ENCODE measurements around the gene CD74.

Gene CD74

DNA sequence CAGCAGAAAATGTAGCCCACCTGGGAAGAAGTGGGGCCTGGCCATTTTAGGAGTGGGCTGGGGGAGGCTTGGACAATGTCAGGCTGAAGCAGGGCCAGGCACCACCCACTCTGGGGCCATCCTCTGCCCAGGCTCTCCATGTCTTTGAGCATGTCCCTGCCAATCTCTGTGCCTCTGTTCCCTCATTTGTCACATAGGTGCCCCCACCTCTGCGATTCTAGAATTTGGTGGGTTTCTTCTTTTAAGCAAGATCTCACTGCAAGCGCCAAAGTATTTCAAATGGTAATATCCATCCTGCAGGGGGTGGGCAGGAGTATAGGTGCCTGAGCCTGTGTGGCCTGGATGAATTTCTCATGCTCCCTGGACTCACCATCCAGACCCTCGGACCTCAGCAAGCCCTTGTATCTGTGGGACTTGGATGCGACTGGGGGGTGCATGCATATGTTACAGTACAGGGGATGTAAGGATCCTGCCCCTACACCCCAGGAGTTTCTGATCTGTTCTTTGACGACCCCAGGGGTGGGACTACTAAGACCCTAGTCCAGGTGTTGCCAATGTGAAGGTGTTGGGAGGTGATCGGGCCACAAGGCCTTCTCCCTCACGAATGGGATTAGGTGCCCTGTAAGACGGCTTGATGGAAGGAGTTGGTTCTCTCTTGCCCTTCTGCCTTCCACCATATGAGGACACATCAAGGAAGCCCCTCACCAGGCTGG, 4.3 kb downstream of the CD74 start:
- TF ChIP-seq, protein P1, sequence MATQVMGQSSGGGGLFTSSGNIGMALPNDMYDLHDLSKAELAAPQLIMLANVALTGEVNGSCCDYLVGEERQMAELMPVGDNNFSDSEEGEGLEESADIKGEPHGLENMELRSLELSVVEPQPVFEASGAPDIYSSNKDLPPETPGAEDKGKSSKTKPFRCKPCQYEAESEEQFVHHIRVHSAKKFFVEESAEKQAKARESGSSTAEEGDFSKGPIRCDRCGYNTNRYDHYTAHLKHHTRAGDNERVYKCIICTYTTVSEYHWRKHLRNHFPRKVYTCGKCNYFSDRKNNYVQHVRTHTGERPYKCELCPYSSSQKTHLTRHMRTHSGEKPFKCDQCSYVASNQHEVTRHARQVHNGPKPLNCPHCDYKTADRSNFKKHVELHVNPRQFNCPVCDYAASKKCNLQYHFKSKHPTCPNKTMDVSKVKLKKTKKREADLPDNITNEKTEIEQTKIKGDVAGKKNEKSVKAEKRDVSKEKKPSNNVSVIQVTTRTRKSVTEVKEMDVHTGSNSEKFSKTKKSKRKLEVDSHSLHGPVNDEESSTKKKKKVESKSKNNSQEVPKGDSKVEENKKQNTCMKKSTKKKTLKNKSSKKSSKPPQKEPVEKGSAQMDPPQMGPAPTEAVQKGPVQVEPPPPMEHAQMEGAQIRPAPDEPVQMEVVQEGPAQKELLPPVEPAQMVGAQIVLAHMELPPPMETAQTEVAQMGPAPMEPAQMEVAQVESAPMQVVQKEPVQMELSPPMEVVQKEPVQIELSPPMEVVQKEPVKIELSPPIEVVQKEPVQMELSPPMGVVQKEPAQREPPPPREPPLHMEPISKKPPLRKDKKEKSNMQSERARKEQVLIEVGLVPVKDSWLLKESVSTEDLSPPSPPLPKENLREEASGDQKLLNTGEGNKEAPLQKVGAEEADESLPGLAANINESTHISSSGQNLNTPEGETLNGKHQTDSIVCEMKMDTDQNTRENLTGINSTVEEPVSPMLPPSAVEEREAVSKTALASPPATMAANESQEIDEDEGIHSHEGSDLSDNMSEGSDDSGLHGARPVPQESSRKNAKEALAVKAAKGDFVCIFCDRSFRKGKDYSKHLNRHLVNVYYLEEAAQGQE (IDR thresholded peaks at IDR 0.05; ENCODE audit: insufficient read depth in 1 of 2, low read depth in 2 of 2, low read length in 2 of 2), result no peak
- TF ChIP-seq SIN3A (IDR thresholded peaks at IDR 0.05; ENCODE audit: borderline replicate concordance, insufficient read depth, low read length) (no peak), TAF1 (IDR thresholded peaks at IDR 0.05; ENCODE audit: borderline replicate concordance, insufficient read depth, low read length) (no peak), FOXP2 (optimal IDR thresholded peaks at IDR 0.05; ENCODE audit: borderline replicate concordance, extremely low read depth, extremely low read length, insufficient read depth) (no peak), POLR2AphosphoS5 (IDR thresholded peaks at IDR 0.05; ENCODE audit: low read depth, low read length) (no peak)

DNA sequence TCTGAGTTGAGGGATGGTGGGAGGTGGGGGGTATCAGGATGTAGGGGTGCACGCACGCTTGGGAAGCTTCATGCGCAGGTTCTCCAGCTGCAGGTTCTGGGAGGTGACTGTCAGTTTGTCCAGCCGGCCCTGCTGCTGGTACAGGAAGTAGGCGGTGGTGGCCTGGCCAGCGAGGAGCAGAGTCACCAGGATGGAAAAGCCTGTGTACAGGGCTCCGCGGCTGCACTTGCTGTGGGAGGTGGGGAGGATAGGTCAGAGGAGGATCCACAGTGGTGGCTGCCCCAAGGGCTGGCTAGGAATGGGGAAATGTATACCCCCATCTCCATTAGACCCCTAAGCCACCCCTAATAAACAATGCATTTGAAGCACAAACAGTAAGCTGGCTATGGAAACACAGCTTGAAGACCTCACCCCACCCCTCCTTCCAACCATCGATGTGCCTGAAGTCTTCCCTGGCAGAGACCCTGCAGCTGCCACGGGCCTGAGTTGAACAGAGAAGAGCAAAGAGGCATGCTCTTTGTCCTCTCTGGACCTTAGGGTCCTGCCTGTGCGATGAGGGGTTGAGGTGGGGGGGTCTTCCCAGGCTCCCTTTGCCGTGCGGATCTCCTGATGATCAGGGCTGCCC, 5.5 kb downstream of the CD74 start:
- no peak for TF ChIP-seq FOXP2 (optimal IDR thresholded peaks at IDR 0.05; ENCODE audit: borderline replicate concordance, extremely low read depth, extremely low read length, insufficient read depth)
- no peak for TF ChIP-seq POLR2AphosphoS5 (IDR thresholded peaks at IDR 0.05; ENCODE audit: low read depth, low read length)

DNA sequence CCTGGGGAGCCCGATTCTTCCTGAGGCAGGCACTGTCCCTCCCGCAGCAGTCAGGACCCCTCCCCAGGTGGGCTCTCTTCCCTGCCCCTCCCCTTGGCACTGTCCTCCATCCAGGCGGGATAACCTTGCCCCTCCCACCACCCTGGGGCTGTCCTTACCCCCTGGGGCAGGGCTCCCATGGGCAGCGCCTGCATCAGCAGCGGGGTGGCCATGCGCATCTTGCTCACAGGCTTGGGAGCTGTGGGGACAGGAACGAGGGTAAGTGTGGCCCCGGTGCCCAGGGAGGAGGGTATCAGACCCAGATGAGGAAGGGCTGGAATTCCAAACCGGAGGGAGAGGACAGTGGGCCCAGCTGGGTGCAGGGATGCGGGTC, 6.0 kb downstream of the CD74 start:
- TF ChIP-seq POLR2AphosphoS5 (IDR thresholded peaks at IDR 0.05; ENCODE audit: low read depth, low read length), result no peak
- TF ChIP-seq SIN3A (IDR thresholded peaks at IDR 0.05; ENCODE audit: borderline replicate concordance, insufficient read depth, low read length), result no peak

DNA sequence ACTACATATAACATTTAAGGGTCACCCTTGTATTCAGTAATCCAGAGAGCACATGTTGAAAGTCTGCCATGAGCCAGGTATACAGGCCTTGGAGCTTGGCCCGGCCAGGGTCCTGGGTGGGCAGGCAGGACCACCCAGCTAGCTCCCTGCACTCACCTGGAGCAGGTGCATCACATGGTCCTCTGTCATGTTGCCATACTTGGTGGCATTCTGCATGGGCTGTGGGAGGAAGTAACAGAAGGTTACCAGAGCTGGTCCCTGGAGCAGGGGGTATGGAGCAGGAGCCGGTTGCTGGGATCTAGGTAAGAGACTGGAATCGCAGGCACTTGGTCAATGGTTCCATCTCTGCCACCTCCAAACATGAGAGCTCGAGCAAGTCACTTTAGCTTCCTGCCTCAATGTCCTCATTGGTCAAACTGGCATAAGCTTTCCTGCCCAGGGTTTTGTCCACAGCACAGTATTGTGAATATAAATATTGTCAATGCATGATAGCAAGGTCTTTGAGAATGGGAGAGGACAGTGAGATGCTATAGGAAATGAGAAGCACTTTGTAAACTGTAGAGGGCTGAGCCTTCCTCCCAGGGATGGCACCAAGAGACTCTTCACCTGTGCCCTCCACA, 6.5 kb downstream of the CD74 start:
- TF ChIP-seq SIN3A (IDR thresholded peaks at IDR 0.05; ENCODE audit: borderline replicate concordance, insufficient read depth, low read length) (no peak), FOXP2 (optimal IDR thresholded peaks at IDR 0.05; ENCODE audit: borderline replicate concordance, extremely low read depth, extremely low read length, insufficient read depth) (no peak), TAF1 (IDR thresholded peaks at IDR 0.05; ENCODE audit: borderline replicate concordance, insufficient read depth, low read length) (no peak), POLR2AphosphoS5 (IDR thresholded peaks at IDR 0.05; ENCODE audit: low read depth, low read length) (no peak)
- TF ChIP-seq, protein P1 (IDR thresholded peaks at IDR 0.05; ENCODE audit: insufficient read depth in 1 of 2, low read depth in 2 of 2, low read length in 2 of 2), result no peak

DNA sequence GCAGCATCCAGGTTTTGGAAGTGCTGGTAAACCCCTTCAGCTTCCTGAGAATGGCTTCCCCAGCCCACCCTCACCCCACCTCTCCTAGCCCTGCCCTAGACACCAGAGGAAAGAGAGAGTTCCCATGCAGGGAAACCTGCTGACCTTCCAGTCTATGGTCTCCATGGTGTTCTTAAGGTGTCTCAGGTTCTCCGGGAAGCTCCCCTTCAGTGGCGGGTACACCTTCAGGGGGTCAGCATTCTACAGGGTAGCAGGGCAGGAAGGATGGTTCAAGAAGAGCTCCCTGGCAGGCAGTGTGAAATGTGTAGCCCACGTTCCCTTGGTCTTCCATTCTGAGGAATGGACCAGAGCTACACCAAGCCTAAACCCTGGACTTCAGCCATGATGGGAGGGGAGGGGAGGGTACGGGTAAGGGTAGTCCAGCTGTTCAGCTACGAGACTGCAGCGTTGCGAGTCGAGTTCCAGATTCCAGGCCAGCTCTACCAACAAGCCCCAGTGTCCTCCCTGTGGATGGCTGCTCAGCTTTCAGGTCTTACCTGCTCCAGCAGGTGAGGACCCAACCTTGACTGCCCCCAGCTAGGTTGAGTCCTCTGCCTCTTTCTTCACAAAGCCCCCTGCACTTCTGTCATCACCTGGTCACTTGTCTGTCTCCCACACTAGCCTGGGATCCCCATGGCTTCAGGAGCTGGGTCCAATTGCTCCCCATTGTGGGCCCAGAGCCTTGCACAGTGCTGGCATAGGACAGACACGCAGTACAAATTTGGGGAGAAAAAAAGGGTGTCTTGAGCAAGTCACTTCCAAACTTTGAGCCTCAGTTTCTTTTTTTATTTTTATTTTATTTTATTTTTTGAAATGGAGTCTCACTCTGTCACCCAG, 7.5 kb downstream of the CD74 start:
- TF ChIP-seq TAF1 (IDR thresholded peaks at IDR 0.05; ENCODE audit: borderline replicate concordance, insufficient read depth, low read length), result no peak

DNA sequence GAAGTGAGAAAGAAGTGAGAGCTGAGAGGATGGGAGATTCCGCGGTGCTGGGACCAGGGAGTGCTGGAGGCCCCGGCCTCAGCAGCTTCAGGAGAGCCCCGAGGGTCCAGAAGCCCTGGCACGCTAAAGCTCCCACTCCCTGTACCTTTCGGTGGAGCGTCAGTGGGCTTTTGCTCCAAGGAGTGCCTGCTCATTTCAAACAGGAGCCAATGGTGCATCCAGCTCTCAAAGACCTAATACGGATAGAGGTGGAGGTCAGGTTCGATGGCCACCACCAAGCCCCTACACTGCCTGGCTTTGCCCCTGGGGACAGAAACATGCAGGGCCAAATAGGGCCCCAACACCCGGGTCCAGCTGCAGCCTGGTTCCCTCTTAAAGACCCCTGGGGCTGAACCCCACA, 8.2 kb downstream of the CD74 start:
- TF ChIP-seq FOXP2 (optimal IDR thresholded peaks at IDR 0.05; ENCODE audit: borderline replicate concordance, extremely low read depth, extremely low read length, insufficient read depth) (no peak), SIN3A (IDR thresholded peaks at IDR 0.05; ENCODE audit: borderline replicate concordance, insufficient read depth, low read length) (no peak), POLR2AphosphoS5 (IDR thresholded peaks at IDR 0.05; ENCODE audit: low read depth, low read length) (no peak), TAF1 (IDR thresholded peaks at IDR 0.05; ENCODE audit: borderline replicate concordance, insufficient read depth, low read length) (no peak)
- TF ChIP-seq, protein P1 (IDR thresholded peaks at IDR 0.05; ENCODE audit: insufficient read depth in 1 of 2, low read depth in 2 of 2, low read length in 2 of 2), result no peak

Data from PFSK-1 (cell line).